ENCODE measurements around the gene CA6. TPM values are rescaled to one million over a fixed set of nuclear protein-coding genes. Genes with fewer than 3 reads are reported as not detected.
"Not testable (repeated sequence)": the region's sequence is repeated elsewhere in the genome, so short reads cannot be mapped to it uniquely, and the experiment has no call there.

The CA6 gene
- total RNA-seq, 1 donor: not detected

DNA sequence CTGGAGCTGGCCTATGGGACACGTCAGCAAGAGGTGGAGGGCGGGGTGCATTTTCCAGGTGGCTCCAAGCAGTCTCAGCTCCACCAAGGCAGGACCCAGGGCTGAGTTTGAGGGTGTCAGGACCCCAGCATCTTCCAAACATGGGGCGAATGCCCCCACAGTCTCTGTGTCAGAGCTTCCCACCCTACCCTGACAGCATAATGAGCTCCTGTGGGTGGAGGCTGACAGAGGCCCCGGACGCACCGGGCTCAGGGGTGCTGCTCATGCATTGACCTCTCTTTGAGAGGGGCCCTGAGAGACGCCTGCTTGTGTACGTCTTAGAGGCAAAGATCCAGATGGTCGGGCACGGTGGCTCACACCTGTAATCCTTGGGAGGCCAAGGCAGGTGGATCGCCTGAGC, 43.4 kb downstream of the CA6 start:
- TF ChIP-seq, protein P1, sequence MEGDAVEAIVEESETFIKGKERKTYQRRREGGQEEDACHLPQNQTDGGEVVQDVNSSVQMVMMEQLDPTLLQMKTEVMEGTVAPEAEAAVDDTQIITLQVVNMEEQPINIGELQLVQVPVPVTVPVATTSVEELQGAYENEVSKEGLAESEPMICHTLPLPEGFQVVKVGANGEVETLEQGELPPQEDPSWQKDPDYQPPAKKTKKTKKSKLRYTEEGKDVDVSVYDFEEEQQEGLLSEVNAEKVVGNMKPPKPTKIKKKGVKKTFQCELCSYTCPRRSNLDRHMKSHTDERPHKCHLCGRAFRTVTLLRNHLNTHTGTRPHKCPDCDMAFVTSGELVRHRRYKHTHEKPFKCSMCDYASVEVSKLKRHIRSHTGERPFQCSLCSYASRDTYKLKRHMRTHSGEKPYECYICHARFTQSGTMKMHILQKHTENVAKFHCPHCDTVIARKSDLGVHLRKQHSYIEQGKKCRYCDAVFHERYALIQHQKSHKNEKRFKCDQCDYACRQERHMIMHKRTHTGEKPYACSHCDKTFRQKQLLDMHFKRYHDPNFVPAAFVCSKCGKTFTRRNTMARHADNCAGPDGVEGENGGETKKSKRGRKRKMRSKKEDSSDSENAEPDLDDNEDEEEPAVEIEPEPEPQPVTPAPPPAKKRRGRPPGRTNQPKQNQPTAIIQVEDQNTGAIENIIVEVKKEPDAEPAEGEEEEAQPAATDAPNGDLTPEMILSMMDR (IDR thresholded peaks at IDR 0.05; ENCODE audit: extremely low read depth, low read depth, low read length): no peak
- Histone ChIP-seq H3K4me3 (ENCODE audit: insufficient read depth, low read length) (no peak overlapping the region), H3K4me2 (ENCODE audit: insufficient read depth, low read length) (no peak overlapping the region), H2AFZ (ENCODE audit: low read length) (no peak overlapping the region), H3K9me3 (ENCODE audit: low read depth, low read length) (no peaks in the 10 kb centered on the region), H4K20me1 (ENCODE audit: insufficient read depth, low read length) (no peaks in the 10 kb centered on the region), H3K27ac (ENCODE audit: low read depth, low read length) (no peak overlapping the region), H3K36me3 (ENCODE audit: insufficient read depth, low read length) (no peaks in the 10 kb centered on the region), H3K79me2 (ENCODE audit: insufficient read depth, low read length) (no peaks in the 10 kb centered on the region), H3K27me3 (ENCODE audit: insufficient read depth, low read length) (no peaks in the 10 kb centered on the region), H3K4me1 (ENCODE audit: insufficient read depth, low read length) (peaks cover 10% of the 10 kb centered on the region)
- DNase-seq (ENCODE audit: insufficient read length, low spot score, missing footprints): no peak

DNA sequence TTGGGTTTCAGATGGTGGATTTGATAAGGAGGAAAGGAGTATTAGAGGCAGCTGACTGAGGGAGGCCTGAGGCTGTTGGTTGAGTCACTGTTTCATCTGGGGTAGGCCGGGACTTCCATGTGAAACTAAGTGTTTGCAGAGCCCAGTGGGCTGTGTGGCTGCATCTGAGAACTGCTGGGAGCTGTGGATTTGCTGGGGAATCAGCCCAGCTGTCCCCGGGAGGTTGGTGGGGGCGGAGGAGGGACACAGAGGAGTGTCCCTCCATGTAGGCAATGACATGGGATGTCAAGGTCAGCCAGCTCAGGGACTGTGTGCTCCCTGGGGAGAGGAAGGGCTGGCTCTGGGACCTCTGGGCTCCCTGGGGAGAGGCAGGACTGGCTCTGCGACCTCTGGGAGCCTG, 44.2 kb downstream of the CA6 start:
- Histone ChIP-seq H3K79me2 (ENCODE audit: insufficient read depth, low read length) (no peaks in the 10 kb centered on the region), H3K9me3 (ENCODE audit: low read depth, low read length) (no peaks in the 10 kb centered on the region), H2AFZ (ENCODE audit: low read length) (no peak overlapping the region), H3K27me3 (ENCODE audit: insufficient read depth, low read length) (no peaks in the 10 kb centered on the region), H4K20me1 (ENCODE audit: insufficient read depth, low read length) (no peaks in the 10 kb centered on the region), H3K4me1 (ENCODE audit: insufficient read depth, low read length) (peaks cover 10% of the 10 kb centered on the region), H3K4me3 (ENCODE audit: insufficient read depth, low read length) (no peak overlapping the region), H3K36me3 (ENCODE audit: insufficient read depth, low read length) (no peaks in the 10 kb centered on the region), H3K27ac (ENCODE audit: low read depth, low read length) (no peak overlapping the region), H3K4me2 (ENCODE audit: insufficient read depth, low read length) (no peak overlapping the region)
- TF ChIP-seq, protein P1 (IDR thresholded peaks at IDR 0.05; ENCODE audit: extremely low read depth, low read depth, low read length): no peak
- DNase-seq (ENCODE audit: insufficient read length, low spot score, missing footprints): peak; percentile 57

- H3K79me2 ChIP-seq (ENCODE audit: insufficient read depth, low read length): no peaks in the 10 kb centered on the region
- no peaks in the 10 kb centered on the region for H3K36me3 ChIP-seq (ENCODE audit: insufficient read depth, low read length)
- no peaks in the 10 kb centered on the region for H3K27me3 ChIP-seq (ENCODE audit: insufficient read depth, low read length)
- H2AFZ ChIP-seq (ENCODE audit: low read length): no peak overlapping the region
- no peak overlapping the region for H3K27ac ChIP-seq (ENCODE audit: low read depth, low read length)
- DNase-seq (ENCODE audit: insufficient read length, low spot score, missing footprints): peak; percentile 47
- TF ChIP-seq, protein P1 (IDR thresholded peaks at IDR 0.05; ENCODE audit: extremely low read depth, low read depth, low read length): peak; percentile 33
- no peaks in the 10 kb centered on the region for H4K20me1 ChIP-seq (ENCODE audit: insufficient read depth, low read length)
- no peaks in the 10 kb centered on the region for H3K4me1 ChIP-seq (ENCODE audit: insufficient read depth, low read length)
- no peaks in the 10 kb centered on the region for H3K9me3 ChIP-seq (ENCODE audit: low read depth, low read length)
- no peak overlapping the region for H3K4me2 ChIP-seq (ENCODE audit: insufficient read depth, low read length)
- no peak overlapping the region for H3K4me3 ChIP-seq (ENCODE audit: insufficient read depth, low read length)
Observed at GRCh38 chr1:8992936-8993687, 47.4 kb downstream of the CA6 start.

DNA sequence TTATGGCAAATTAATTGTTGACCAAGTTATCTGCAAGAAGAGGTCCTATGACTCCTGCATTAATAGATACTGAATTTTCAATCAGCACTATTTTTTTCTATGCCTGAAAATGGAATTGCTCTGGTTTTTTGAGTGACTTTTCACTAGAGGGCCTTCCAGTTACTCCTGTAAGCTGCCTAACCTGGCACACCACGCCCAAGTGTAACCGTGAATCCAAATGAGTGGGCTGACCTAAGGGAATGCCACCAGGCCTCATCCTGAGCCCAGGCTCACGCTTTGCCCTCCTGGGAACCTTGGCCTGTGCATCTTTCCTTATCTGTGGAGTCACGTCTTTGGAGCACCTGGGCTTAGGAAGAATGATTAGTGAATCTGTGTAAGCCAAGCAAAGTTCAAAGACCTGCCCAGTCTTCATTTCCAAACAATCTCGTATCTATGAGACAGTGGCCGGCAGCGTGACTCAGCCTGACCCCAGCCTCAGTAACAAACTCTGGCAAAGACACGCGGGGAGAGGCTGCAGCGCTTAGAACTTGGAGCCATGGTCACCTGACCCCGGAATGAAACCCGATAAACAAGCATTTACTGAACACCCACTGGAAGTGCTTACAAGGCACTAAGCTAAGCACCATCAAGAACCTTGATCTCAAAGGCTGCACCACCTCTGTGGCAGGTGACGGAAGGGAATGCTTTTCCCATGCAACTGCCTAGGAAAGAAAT, 48.5 kb downstream of the CA6 start:
- not testable (repeated sequence) for H3K27me3 ChIP-seq (ENCODE audit: insufficient read depth, low read length); H2AFZ ChIP-seq (ENCODE audit: low read length); H3K4me2 ChIP-seq (ENCODE audit: insufficient read depth, low read length); H3K4me3 ChIP-seq (ENCODE audit: insufficient read depth, low read length); H3K9me3 ChIP-seq (ENCODE audit: low read depth, low read length); DNase-seq (ENCODE audit: insufficient read length, low spot score, missing footprints); H3K27ac ChIP-seq (ENCODE audit: low read depth, low read length); H3K4me1 ChIP-seq (ENCODE audit: insufficient read depth, low read length); H4K20me1 ChIP-seq (ENCODE audit: insufficient read depth, low read length); H3K36me3 ChIP-seq (ENCODE audit: insufficient read depth, low read length); H3K79me2 ChIP-seq (ENCODE audit: insufficient read depth, low read length)

GRCh38 chr1:9001534-9002214, 56.0 kb downstream of the CA6 start:
- not testable (repeated sequence) for DNase-seq (ENCODE audit: insufficient read length, low spot score, missing footprints); H3K36me3 ChIP-seq (ENCODE audit: insufficient read depth, low read length); H2AFZ ChIP-seq (ENCODE audit: low read length); H4K20me1 ChIP-seq (ENCODE audit: insufficient read depth, low read length); H3K4me3 ChIP-seq (ENCODE audit: insufficient read depth, low read length); H3K9me3 ChIP-seq (ENCODE audit: low read depth, low read length); H3K4me1 ChIP-seq (ENCODE audit: insufficient read depth, low read length); H3K27me3 ChIP-seq (ENCODE audit: insufficient read depth, low read length); H3K79me2 ChIP-seq (ENCODE audit: insufficient read depth, low read length); H3K4me2 ChIP-seq (ENCODE audit: insufficient read depth, low read length); H3K27ac ChIP-seq (ENCODE audit: low read depth, low read length)

- H3K4me1 ChIP-seq (ENCODE audit: insufficient read depth, low read length); H3K36me3 ChIP-seq (ENCODE audit: insufficient read depth, low read length); H3K9me3 ChIP-seq (ENCODE audit: low read depth, low read length); H2AFZ ChIP-seq (ENCODE audit: low read length); H3K27ac ChIP-seq (ENCODE audit: low read depth, low read length); H3K27me3 ChIP-seq (ENCODE audit: insufficient read depth, low read length); H3K79me2 ChIP-seq (ENCODE audit: insufficient read depth, low read length); DNase-seq (ENCODE audit: insufficient read length, low spot score, missing footprints); H4K20me1 ChIP-seq (ENCODE audit: insufficient read depth, low read length); H3K4me2 ChIP-seq (ENCODE audit: insufficient read depth, low read length); H3K4me3 ChIP-seq (ENCODE audit: insufficient read depth, low read length): not testable (repeated sequence)
Observed at GRCh38 chr1:9002215-9002560, 56.5 kb downstream of the CA6 start.

Data from osteoblast (primary cell).